Stimulated activated CD4-positive, alpha-beta T cell treated with anti-CD3 and anti-CD28 coated beads, Interleukin-1b, Interleukin-23, amount 100 ng/mL, for 48 hours (primary cell): ENCODE measurements around the gene TAC4.
A peak's percentile ranks its signal among the peaks of the same experiment; 100 is the strongest.
"Not testable (repeated sequence)": the region's sequence is repeated elsewhere in the genome, so short reads cannot be mapped to it uniquely, and the experiment has no call there.

ENCODE experiments used
- DNase-seq: peaks from one replicate; pipeline ENCODE4 v3.0.0-alpha.2; 2020

Gene TAC4

GRCh38 chr17:49842371-49842770 is 5.5 kb downstream of the TAC4 start:
- no peak for DNase-seq

- DNase-seq, result no peak
These were observed 6.3 kb downstream of the TAC4 start for GRCh38 chr17:49841548-49841947.

GRCh38 chr17:49839455-49839854 is 8.4 kb downstream of the TAC4 start:
- no peak for DNase-seq

GRCh38 chr17:49836111-49837030 is 11.5 kb downstream of the TAC4 start:
- DNase-seq, result no peak

- DNase-seq, result no peak
These were observed 12.4 kb downstream of the TAC4 start for GRCh38 chr17:49835472-49835871.

GRCh38 chr17:49834118-49834743 is 13.6 kb downstream of the TAC4 start:
- DNase-seq, result no peak

- no peak for DNase-seq
These were observed 14.8 kb downstream of the TAC4 start for GRCh38 chr17:49832840-49833599.

- no peak for DNase-seq
These were observed 17.3 kb downstream of the TAC4 start for GRCh38 chr17:49830605-49831004.

GRCh38 chr17:49829026-49829425 is 18.8 kb downstream of the TAC4 start:
- DNase-seq, result no peak

- not testable (repeated sequence) for DNase-seq
These were observed 19.5 kb downstream of the TAC4 start for GRCh38 chr17:49828325-49828724.

- DNase-seq, result no peak
These were observed 22.2 kb downstream of the TAC4 start for GRCh38 chr17:49825645-49826044.

GRCh38 chr17:49823614-49824013 is 24.3 kb downstream of the TAC4 start:
- no peak for DNase-seq

GRCh38 chr17:49822829-49823228 is 25.0 kb downstream of the TAC4 start:
- DNase-seq, result no peak

- DNase-seq, result no peak
These were observed 26.0 kb downstream of the TAC4 start for GRCh38 chr17:49821916-49822315.

- DNase-seq, result no peak
These were observed 26.4 kb downstream of the TAC4 start for GRCh38 chr17:49821466-49821865.

GRCh38 chr17:49820773-49821172 is 27.1 kb downstream of the TAC4 start:
- DNase-seq, result no peak

GRCh38 chr17:49819651-49820050 is 28.2 kb downstream of the TAC4 start:
- DNase-seq, result no peak

GRCh38 chr17:49819138-49819537 is 28.7 kb downstream of the TAC4 start:
- no peak for DNase-seq

GRCh38 chr17:49817993-49818392 is 29.9 kb downstream of the TAC4 start:
- DNase-seq, result peak; percentile 29

GRCh38 chr17:49815761-49816281 is 32.0 kb downstream of the TAC4 start:
- DNase-seq, result no peak

GRCh38 chr17:49814781-49815529 is 32.9 kb downstream of the TAC4 start:
- DNase-seq, result no peak

GRCh38 chr17:49809056-49809455 is 38.8 kb downstream of the TAC4 start:
- DNase-seq, result no peak

GRCh38 chr17:49798738-49799137 is 49.1 kb downstream of the TAC4 start:
- DNase-seq, result no peak
